Measurements from ENCODE around the gene DHX58. TPM values are rescaled to one million over a fixed set of nuclear protein-coding genes. Genes with fewer than 3 reads are reported as not detected.

DHX58 gene
- polyA plus RNA-seq, 1 of the 3 experiments (the other 2 are of a cell fraction) = 1.2 TPM

- Histone ChIP-seq H3K4me1 (ENCODE audit: control insufficient read depth in 1 of 2, insufficient read depth in 2 of 2, low read depth in 1 of 2, low read length in 1 of 2) (peaks cover 0 to 10% of the 10 kb centered on the region in 2 experiments; a peak in 1 of 4 replicates), H3K9me3 (no peaks in the 10 kb centered on the region), H3K4me2 (no peak overlapping the region), H3K27ac (ENCODE audit: low read depth in 2 of 2, low read length in 1 of 2) (no peak overlapping the region), H3K9me2 (no peaks in the 10 kb centered on the region), H4K20me1 (ENCODE audit: insufficient read depth) (no peaks in the 10 kb centered on the region), H3K79me2 (ENCODE audit: insufficient read depth) (no peaks in the 10 kb centered on the region), H3F3A (replicated peaks; ENCODE audit: insufficient read depth) (no peaks in the 10 kb centered on the region), H3K9ac (no peak overlapping the region), H2AFZ (ENCODE audit: low read depth) (no peak overlapping the region), H3K4me3 (ENCODE audit: low read depth in 2 of 2, low read length in 1 of 2) (no peak overlapping the region), H3K27me3 (ENCODE audit: insufficient read depth) (no peaks in the 10 kb centered on the region), H3K36me3 (replicated peaks in 1 of 2; ENCODE audit: control insufficient read depth in 1 of 2, insufficient read depth in 2 of 2, low read length in 1 of 2) (no peaks in the 10 kb centered on the region)
- 67% methylated on average over 2 of the region's 2 CpGs for WGBS (ENCODE audit: low lambda C conversion rate)
- DNase-seq = no peak
- POLR2A ChIA-PET = interaction anchor here (1.5 kb wide), 1 partner anchor 79 kb away, joined by 5 read pairs; no protein-coding TSS in a partner anchor
- TF ChIP-seq SIN3A (IDR thresholded peaks at IDR 0.05; ENCODE audit: borderline replicate concordance, low read depth, low read length) = no peak
- TF ChIP-seq RCOR1 (IDR thresholded peaks at IDR 0.05; ENCODE audit: low read length) = no peak
- no peak for TF ChIP-seq TAF1 (IDR thresholded peaks at IDR 0.05; ENCODE audit: borderline replicate concordance, low read depth, low read length)
- TF ChIP-seq EP300 (IDR thresholded peaks at IDR 0.05; ENCODE audit: borderline replicate concordance in 1 of 2, low read depth in 1 of 2, low read length in 1 of 2) = no peak
- TF ChIP-seq IRF3 (IDR thresholded peaks at IDR 0.05; ENCODE audit: low read depth, low read length) = no peak
- no peak for TF ChIP-seq YY1 (IDR thresholded peaks at IDR 0.05; ENCODE audit: low read depth)
- no peak for TF ChIP-seq REST (IDR thresholded peaks at IDR 0.05; ENCODE audit: low read depth, low read length)
- no peak for TF ChIP-seq USF1 (IDR thresholded peaks at IDR 0.05; ENCODE audit: borderline replicate concordance, low read depth)
- no peak for TF ChIP-seq EZH2phosphoT487 (IDR thresholded peaks at IDR 0.05; ENCODE audit: borderline replicate concordance, low read depth)
- TF ChIP-seq ZBTB33 (IDR thresholded peaks at IDR 0.05; ENCODE audit: borderline replicate concordance, low read depth) = no peak
- no peak for TF ChIP-seq JUND (IDR thresholded peaks at IDR 0.05)
- TF ChIP-seq PBX3 (IDR thresholded peaks at IDR 0.05) = no peak
- no peak for TF ChIP-seq RXRA (IDR thresholded peaks at IDR 0.05; ENCODE audit: borderline replicate concordance, low read depth)
- no peak for TF ChIP-seq FOSL2 (IDR thresholded peaks at IDR 0.05; ENCODE audit: borderline replicate concordance, low read depth)
- no peak for TF ChIP-seq FOXM1 (IDR thresholded peaks at IDR 0.05; ENCODE audit: low read depth)
- no peak for TF ChIP-seq SMC3 (IDR thresholded peaks at IDR 0.05; ENCODE audit: low read depth, low read length)
- TF ChIP-seq CHD2 (IDR thresholded peaks at IDR 0.05; ENCODE audit: low read length, partially characterized antibody) = no peak
- no peak for TF ChIP-seq FOXJ3 (CRISPR knock-in tag; IDR thresholded peaks at IDR 0.05)
- TF ChIP-seq GABPA (IDR thresholded peaks at IDR 0.05; ENCODE audit: low read depth) = no peak
- no peak for TF ChIP-seq RFX5 (IDR thresholded peaks at IDR 0.05; ENCODE audit: low read length)
- CTCF ChIA-PET = interaction anchor here (15.2 to 29.9 kb wide), 2 partner anchors 39 to 82 kb away, joined by 187 to 496 read pairs; partner anchors contain the start of genes DNAJC7 and NKIRAS2
These were observed 6.5 kb downstream of the DHX58 start for GRCh38 chr17:42106009-42106408.

All from SK-N-SH (cell line).